Measurements from ENCODE around the gene MEGF11.

GRCh38 chr15:66169625-66170024 is 83.9 kb downstream of the MEGF11 start:
- TF ChIP-seq RCOR1 (IDR thresholded peaks at IDR 0.05; ENCODE audit: low read length): no peak
- TF ChIP-seq TAF1 (IDR thresholded peaks at IDR 0.05; ENCODE audit: borderline replicate concordance, low read depth, low read length): no peak
- no peak for TF ChIP-seq CTCF (IDR thresholded peaks at IDR 0.05)
- no peak for TF ChIP-seq SIN3A (IDR thresholded peaks at IDR 0.05; ENCODE audit: borderline replicate concordance, low read depth, low read length)
- TF ChIP-seq EP300 (IDR thresholded peaks at IDR 0.05; ENCODE audit: borderline replicate concordance in 1 of 2, low read depth in 1 of 2, low read length in 1 of 2): no peak
- TF ChIP-seq FOXM1 (IDR thresholded peaks at IDR 0.05; ENCODE audit: low read depth): no peak
- TF ChIP-seq RXRA (IDR thresholded peaks at IDR 0.05; ENCODE audit: borderline replicate concordance, low read depth): no peak
- TF ChIP-seq TCF12 (IDR thresholded peaks at IDR 0.05): no peak
- no peak for TF ChIP-seq POLR2AphosphoS5 (IDR thresholded peaks at IDR 0.05; ENCODE audit: low read depth, low read length)
- no peak for TF ChIP-seq NRF1 (IDR thresholded peaks at IDR 0.05; ENCODE audit: low read depth, low read length)
- TF ChIP-seq EZH2phosphoT487 (IDR thresholded peaks at IDR 0.05; ENCODE audit: borderline replicate concordance, low read depth): no peak
- TF ChIP-seq GATA2 (CRISPR knock-in tag; IDR thresholded peaks at IDR 0.05): no peak
